Spleen (tissue), 7 donors: ENCODE results near the gene EIF5A2.

Experiments used
- POLR2A ChIP-seq, 3 donors: fragments of 450-650 bp; IDR thresholded peaks; one replicate each; pipeline ENCODE4 v1.5.1; 2017; ENCODE audit warnings: antibody characterized with exemption in 3 of 3, mild to moderate bottlenecking in 1 of 3
- POLR2AphosphoS5 ChIP-seq, 3 donors: sonication (generic); formaldehyde crosslinking; IDR thresholded peaks; one replicate each; pipeline ENCODE4 v1.5.1; 2017; ENCODE audit warnings: antibody characterized with exemption in 3 of 3
- TF ChIP-seq, protein P1 (sequence below), 11 experiments: fragments of 200-600 bp in 7 of 11; fragments of 450-650 bp in 4 of 11; sonication (generic) in 4 of 11; IDR thresholded peaks in 8 of 11; conservative IDR thresholded peaks in 3 of 11; 1 replicate in 7 of 11; 2 replicates in 4 of 11; pipeline versions ENCODE4 v1.4.0 to v1.8.0; 2016 to 2021; ENCODE audit warnings: antibody characterized with exemption in 11 of 11, inconsistent platforms in 4 of 11, mild to moderate bottlenecking in 1 of 11
- donor health status: DM: no; HTN: no; CAD: no; lungs with moderate emphysema.
- donor health status: DM: no; HTN: no; CAD: no.
- donor health status: DM: no; HTN: no; CAD: no.

DNA sequence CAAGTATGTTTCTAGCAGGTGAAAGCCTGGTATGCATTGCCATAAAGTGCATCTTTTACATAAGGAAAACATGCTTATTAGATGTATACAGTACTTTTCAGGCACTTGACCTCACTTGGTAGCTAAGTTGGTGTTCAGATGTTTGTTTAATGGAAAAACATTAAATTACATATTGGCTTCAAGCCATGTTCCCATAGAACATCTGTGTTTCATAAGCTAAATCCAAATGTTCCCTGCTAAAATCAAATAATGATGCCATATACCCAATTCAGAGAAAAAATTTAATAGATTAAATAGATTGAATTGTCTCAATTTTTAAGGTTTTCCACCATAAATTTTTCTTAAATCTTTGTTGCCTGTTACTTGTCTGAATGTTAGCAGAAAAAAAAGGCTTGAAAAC is 19.3 kb downstream of the EIF5A2 start:
- TF ChIP-seq, protein P1, sequence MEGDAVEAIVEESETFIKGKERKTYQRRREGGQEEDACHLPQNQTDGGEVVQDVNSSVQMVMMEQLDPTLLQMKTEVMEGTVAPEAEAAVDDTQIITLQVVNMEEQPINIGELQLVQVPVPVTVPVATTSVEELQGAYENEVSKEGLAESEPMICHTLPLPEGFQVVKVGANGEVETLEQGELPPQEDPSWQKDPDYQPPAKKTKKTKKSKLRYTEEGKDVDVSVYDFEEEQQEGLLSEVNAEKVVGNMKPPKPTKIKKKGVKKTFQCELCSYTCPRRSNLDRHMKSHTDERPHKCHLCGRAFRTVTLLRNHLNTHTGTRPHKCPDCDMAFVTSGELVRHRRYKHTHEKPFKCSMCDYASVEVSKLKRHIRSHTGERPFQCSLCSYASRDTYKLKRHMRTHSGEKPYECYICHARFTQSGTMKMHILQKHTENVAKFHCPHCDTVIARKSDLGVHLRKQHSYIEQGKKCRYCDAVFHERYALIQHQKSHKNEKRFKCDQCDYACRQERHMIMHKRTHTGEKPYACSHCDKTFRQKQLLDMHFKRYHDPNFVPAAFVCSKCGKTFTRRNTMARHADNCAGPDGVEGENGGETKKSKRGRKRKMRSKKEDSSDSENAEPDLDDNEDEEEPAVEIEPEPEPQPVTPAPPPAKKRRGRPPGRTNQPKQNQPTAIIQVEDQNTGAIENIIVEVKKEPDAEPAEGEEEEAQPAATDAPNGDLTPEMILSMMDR (IDR thresholded peaks at IDR 0.05 in 8 of 11, conservative IDR thresholded peaks at IDR 0.05 in 3 of 11): no peak
- no peak for TF ChIP-seq POLR2A (IDR thresholded peaks at IDR 0.05)
- TF ChIP-seq POLR2AphosphoS5 (IDR thresholded peaks at IDR 0.05): no peak
